SK-N-SH treated with all-trans-retinoic acid at 6 μM for 48 hours (cell line): ENCODE results near the gene AP3S2.

Experiments
- ARNTL ChIP-seq: fragments of 450-650 bp; formaldehyde crosslinking; IDR thresholded peaks from 2 replicates; pipeline ENCODE4 v1.5.0; 2020; ENCODE audit warnings: low read depth, mild to moderate bottlenecking, moderate library complexity, borderline replicate concordance
- ESRRG ChIP-seq: fragments of 250-450 bp; sonication (Bioruptor Pico); IDR thresholded peaks from 2 replicates; pipeline ENCODE4 v1.6.1; 2021; ENCODE audit warnings: mild to moderate bottlenecking
- ISL1 ChIP-seq: fragments of 250-450 bp; sonication (Bioruptor Pico); IDR thresholded peaks from 2 replicates; pipeline ENCODE4 v2.1.2; 2022; ENCODE audit warnings: mild to moderate bottlenecking, moderate library complexity
- PPARA ChIP-seq: fragments of 250-450 bp; sonication (Bioruptor Pico); IDR thresholded peaks from 2 replicates; pipeline ENCODE4 v1.5.0; 2020; ENCODE audit warnings: mild to moderate bottlenecking, borderline replicate concordance
- RARB ChIP-seq: fragments of 250-450 bp; sonication (Bioruptor Pico); IDR thresholded peaks from 2 replicates; pipeline ENCODE4 v1.8.0; 2021; ENCODE audit warnings: mild to moderate bottlenecking, moderate library complexity
- TCF4 ChIP-seq: fragments of 250-450 bp; sonication (Bioruptor Pico); IDR thresholded peaks from 2 replicates; pipeline ENCODE4 v1.8.0; 2021; ENCODE audit warnings: mild to moderate bottlenecking, moderate library complexity, borderline replicate concordance
- ZFP3 ChIP-seq: fragments of 250-450 bp; sonication (Bioruptor Pico); IDR thresholded peaks from 2 replicates; pipeline ENCODE4 v1.5.0; 2020; ENCODE audit warnings: mild to moderate bottlenecking, moderate library complexity
- ZNF565 ChIP-seq: fragments of 450-650 bp; formaldehyde crosslinking; conservative IDR thresholded peaks from 2 replicates; pipeline ENCODE4 v1.5.0; 2020; ENCODE audit warnings: low read depth, mild to moderate bottlenecking, moderate library complexity
- TF ChIP-seq, protein P1 (sequence below): fragments of 250-450 bp; sonication (Bioruptor Pico); IDR thresholded peaks from 2 replicates; pipeline ENCODE4 v1.8.0; 2021; ENCODE audit warnings: low read depth, mild to moderate bottlenecking, moderate library complexity, borderline replicate concordance
- TF ChIP-seq, protein P2 (sequence below): fragments of 250-450 bp; sonication (Bioruptor Pico); IDR thresholded peaks from 2 replicates; pipeline ENCODE4 v1.8.0; 2020; ENCODE audit warnings: mild to moderate bottlenecking, moderate library complexity, borderline replicate concordance

DNA sequence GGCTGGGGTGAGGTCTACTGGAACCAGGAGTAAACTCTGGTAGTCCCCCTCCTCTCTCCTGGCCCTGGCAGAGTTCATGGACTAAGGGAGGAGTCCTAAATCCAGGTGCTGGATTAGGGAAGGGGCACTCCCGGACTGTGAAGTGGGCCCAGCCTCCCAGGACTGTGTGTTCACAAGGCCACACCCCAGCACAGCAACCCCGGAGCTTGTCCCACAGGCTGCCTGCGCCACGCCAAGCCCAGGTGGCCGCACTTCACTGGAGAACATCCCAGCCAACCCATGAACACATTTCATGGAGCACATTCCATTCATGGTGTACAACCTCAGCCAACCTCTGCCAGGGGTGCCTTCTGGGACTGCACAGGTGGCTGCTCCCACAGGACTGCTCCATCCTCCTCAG, 10.7 kb upstream of the AP3S2 start:
- TF ChIP-seq ARNTL (no peak), ISL1 (no peak), ZNF565 (CRISPR knock-in tag) (no peak), PPARA (CRISPR knock-in tag) (no peak), TCF4 (no peak), RARB (CRISPR knock-in tag) (no peak), ZFP3 (CRISPR knock-in tag) (no peak), ESRRG (CRISPR knock-in tag) (no peak)
- TF ChIP-seq, protein P1, sequence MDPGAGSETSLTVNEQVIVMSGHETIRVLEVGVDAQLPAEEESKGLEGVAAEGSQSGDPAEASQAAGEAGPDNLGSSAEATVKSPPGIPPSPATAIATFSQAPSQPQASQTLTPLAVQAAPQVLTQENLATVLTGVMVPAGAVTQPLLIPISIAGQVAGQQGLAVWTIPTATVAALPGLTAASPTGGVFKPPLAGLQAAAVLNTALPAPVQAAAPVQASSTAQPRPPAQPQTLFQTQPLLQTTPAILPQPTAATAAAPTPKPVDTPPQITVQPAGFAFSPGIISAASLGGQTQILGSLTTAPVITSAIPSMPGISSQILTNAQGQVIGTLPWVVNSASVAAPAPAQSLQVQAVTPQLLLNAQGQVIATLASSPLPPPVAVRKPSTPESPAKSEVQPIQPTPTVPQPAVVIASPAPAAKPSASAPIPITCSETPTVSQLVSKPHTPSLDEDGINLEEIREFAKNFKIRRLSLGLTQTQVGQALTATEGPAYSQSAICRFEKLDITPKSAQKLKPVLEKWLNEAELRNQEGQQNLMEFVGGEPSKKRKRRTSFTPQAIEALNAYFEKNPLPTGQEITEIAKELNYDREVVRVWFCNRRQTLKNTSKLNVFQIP (CRISPR knock-in tag): no peak
- TF ChIP-seq, protein P2, sequence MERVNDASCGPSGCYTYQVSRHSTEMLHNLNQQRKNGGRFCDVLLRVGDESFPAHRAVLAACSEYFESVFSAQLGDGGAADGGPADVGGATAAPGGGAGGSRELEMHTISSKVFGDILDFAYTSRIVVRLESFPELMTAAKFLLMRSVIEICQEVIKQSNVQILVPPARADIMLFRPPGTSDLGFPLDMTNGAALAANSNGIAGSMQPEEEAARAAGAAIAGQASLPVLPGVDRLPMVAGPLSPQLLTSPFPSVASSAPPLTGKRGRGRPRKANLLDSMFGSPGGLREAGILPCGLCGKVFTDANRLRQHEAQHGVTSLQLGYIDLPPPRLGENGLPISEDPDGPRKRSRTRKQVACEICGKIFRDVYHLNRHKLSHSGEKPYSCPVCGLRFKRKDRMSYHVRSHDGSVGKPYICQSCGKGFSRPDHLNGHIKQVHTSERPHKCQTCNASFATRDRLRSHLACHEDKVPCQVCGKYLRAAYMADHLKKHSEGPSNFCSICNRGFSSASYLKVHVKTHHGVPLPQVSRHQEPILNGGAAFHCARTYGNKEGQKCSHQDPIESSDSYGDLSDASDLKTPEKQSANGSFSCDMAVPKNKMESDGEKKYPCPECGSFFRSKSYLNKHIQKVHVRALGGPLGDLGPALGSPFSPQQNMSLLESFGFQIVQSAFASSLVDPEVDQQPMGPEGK (CRISPR knock-in tag): no peak
